WTC11 (cell line): ENCODE results near the gene HYOU1.

Source experiments
- RELA ChIP-seq: sonication (generic); formaldehyde crosslinking; IDR thresholded peaks from 2 replicates; pipeline ENCODE4 v1.8.1; 2022; ENCODE audit warnings: missing genetic modification reagents, mild to moderate bottlenecking, borderline replicate concordance
- TF ChIP-seq, protein P1 (sequence below): fragments of 200-600 bp; IDR thresholded peaks from 2 replicates; pipeline ENCODE4 v1.8.0; 2022; ENCODE audit warnings: antibody characterized with exemption
- TF ChIP-seq, protein P2 (sequence below): sonication (generic); formaldehyde crosslinking; IDR thresholded peaks from 2 replicates; pipeline ENCODE4 v1.8.1; 2023; ENCODE audit warnings: mild to moderate bottlenecking, missing genetic modification reagents

DNA sequence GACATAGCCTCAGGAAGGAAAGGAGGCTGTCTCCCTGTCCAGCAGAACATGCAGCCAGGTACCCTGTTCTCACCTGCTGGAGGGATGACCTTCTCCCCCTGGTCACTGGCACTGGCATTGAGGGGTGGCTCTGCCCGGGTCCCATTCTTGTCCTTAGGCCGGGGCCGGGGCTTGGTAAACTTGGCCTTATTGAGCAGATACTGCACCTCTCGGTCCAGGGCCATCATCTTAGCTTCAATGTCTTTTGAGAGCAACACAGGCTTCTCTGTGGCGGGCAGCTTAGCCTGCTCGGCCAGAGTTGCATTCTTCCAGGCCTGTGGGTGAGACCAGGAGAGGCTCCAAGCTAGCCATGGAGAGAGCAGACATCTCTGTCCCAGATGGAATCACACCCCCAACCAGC lies 10.5 kb downstream of the HYOU1 start:
- TF ChIP-seq, protein P1, sequence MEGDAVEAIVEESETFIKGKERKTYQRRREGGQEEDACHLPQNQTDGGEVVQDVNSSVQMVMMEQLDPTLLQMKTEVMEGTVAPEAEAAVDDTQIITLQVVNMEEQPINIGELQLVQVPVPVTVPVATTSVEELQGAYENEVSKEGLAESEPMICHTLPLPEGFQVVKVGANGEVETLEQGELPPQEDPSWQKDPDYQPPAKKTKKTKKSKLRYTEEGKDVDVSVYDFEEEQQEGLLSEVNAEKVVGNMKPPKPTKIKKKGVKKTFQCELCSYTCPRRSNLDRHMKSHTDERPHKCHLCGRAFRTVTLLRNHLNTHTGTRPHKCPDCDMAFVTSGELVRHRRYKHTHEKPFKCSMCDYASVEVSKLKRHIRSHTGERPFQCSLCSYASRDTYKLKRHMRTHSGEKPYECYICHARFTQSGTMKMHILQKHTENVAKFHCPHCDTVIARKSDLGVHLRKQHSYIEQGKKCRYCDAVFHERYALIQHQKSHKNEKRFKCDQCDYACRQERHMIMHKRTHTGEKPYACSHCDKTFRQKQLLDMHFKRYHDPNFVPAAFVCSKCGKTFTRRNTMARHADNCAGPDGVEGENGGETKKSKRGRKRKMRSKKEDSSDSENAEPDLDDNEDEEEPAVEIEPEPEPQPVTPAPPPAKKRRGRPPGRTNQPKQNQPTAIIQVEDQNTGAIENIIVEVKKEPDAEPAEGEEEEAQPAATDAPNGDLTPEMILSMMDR: no peak
- TF ChIP-seq, protein P2, sequence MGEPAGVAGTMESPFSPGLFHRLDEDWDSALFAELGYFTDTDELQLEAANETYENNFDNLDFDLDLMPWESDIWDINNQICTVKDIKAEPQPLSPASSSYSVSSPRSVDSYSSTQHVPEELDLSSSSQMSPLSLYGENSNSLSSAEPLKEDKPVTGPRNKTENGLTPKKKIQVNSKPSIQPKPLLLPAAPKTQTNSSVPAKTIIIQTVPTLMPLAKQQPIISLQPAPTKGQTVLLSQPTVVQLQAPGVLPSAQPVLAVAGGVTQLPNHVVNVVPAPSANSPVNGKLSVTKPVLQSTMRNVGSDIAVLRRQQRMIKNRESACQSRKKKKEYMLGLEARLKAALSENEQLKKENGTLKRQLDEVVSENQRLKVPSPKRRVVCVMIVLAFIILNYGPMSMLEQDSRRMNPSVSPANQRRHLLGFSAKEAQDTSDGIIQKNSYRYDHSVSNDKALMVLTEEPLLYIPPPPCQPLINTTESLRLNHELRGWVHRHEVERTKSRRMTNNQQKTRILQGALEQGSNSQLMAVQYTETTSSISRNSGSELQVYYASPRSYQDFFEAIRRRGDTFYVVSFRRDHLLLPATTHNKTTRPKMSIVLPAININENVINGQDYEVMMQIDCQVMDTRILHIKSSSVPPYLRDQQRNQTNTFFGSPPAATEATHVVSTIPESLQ (CRISPR knock-in tag): no peak
- TF ChIP-seq RELA (CRISPR knock-in tag): no peak
